Kasumi-1 (cell line): ENCODE measurements around the gene MMP24OS.

Experiments
- DNase-seq, 2 experiments: peaks; one replicate each; lab custom pipeline; 2025; lab: John Stamatoyannopoulos, UW

MMP24OS gene

GRCh38 chr20:35251613-35251940, 26.3 kb downstream of the MMP24OS start:
- DNase-seq = no peak

DNA sequence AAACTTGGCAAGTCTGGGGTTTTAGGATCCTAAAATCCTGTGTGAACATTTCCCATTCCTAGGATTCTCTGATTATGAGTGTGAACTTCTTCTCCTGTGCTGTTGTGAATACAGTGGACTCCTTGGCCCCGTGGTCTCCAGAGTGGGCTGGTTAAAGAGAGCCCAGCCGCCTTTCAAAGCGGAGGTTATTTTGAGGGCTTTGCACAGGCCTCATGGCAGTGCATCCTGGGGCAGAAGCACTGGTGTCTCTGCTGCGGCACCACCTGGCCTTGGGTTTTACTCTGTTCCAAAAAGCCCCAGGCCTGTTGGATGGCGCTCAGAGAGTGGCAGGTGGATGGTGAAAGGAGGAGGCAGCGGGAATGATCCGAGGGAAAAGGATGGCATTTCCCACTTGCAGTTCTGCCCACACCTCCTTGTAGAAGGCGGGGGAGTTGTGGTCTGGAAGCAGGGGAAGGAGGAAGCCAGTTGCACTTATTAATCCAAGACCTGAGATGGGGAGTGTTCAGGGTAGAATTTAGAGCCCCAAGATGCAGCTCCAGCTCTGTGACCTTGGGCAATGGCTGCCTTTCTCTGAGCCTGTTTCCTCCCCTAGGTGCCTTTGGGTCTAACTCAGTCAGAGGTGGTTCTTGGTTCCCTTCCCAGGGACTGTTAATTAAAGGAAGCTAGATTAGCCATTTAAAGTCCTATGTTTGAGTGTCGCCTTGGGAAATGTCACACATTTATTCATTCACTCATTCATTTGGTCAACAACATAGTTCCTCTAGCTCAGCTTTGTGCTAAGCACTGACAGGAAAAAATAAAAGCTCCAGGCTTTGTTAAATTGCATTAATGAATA, 29.1 kb downstream of the MMP24OS start:
- DNase-seq = peak; percentile 34 to 64

DNA sequence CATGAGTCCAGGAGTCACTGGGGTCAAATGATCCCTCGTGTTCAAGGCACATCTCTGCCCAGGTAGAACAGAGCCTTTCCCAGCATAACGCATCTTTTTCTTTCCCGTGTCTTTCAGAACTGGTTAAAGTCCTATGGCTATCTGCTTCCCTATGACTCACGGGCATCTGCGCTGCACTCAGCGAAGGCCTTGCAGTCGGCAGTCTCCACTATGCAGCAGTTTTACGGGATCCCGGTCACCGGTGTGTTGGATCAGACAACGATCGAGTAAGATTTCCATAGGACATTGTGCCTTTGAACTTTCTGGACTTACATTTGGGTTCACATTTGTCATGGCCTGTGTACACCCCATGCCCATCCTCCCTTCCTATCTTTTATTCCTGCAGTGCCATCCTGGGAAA, 31.2 kb downstream of the MMP24OS start:
- no peak for DNase-seq

DNA sequence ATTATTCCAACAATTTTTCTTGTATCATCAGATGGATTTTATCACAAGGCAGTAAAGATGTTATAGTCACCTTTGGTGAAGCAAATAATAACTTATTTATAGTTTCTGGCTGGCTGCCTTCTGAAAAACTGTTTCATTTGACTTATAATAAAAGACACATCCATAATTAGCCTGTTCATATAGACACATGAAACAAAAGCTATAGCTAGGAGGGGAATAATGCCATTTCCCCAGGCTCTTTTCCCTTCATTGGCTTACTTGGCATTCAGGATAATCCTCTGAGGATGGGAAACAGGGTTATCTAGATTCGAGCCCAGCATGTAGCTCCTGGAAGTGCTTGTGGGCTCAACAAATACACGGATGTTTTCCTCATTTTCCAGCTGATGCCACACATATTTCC, 33.9 kb downstream of the MMP24OS start:
- DNase-seq = no peak

GRCh38 chr20:35243317-35243716, 34.6 kb downstream of the MMP24OS start:
- DNase-seq = no peak

DNA sequence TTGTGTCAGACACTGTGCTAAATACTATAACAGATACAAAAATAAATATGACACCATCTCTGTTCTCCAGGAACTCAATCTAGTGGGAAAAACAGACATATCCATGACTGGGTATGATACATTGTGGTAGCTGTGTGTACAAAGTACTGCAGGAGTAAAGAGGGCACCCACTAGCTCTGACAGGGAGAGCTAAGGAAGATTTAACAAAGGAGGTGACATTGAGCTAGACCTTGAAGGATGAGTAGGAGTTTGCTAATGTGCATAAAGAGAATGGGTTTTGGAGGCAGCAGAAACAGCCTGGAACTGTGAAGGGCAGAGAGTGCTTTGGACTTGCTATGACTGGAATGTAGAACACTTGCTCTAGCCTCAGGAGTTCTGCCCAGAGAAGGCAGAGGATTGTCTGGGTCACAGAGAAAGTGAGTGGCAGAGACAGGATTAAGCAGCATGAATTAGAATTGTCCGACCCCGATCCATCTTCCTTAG, 37.1 kb downstream of the MMP24OS start:
- no peak for DNase-seq

DNA sequence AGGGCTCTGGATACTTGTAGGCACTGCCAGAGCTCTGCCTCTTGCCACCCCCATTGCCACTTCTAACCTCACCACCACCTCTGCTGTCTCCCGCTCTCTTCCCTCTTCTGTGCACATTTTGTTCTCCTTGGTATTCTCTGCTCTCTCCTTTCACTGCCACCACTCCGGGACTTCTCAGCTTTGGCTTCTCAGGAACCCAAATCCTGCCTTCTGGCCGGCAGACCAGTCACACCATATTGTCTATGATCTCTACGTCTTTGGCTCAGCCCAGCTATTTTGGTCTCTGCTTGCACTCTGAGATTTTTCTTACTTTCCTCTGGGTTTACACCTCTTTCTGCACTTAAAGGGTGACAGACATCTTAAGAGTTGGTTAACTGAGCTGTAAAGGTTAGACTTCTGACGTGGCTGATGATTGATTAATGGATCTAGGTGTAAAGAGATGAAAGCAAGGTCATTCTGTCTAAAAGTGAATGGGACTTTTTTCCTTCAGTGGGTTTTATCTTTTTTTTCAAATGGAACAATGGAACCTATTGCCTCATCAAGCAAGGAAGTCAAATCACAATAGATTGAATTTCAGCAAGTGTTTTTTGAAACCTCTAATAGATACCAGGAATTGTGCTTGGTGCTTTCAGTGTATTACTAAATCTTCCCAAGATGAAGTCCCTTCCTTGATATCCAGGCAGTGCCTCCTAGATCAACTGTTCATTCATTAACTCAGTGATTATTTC, 37.7 kb downstream of the MMP24OS start:
- no peak for DNase-seq

DNA sequence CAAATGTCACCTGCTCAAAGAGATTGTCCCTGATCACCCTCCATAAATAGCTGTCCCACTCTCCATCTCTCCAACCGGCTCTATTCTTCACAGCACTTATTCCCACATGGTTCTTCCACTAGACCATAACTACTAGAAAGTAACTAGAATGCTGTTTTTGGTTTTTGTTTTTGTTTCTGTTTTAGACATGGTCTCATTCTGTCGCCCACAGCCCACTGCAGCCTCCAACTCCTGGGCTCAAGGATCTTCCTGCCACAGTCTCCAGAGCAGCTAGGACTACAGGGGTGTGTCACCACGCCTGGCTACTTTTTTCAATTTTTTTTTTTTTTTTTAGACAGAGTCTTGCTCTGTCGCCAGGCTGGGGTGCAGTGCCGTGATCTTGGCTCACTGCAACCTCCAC, 39.2 kb downstream of the MMP24OS start:
- no peak for DNase-seq

- peak; percentile 99 to 100 for DNase-seq
These were observed 39.8 kb downstream of the MMP24OS start for GRCh38 chr20:35238170-35238569.

- no peak for DNase-seq
These were observed 40.4 kb downstream of the MMP24OS start for GRCh38 chr20:35237486-35237885.

- no peak for DNase-seq
These were observed 42.0 kb downstream of the MMP24OS start for GRCh38 chr20:35235881-35236280.

- no peak for DNase-seq
These were observed 45.3 kb downstream of the MMP24OS start for GRCh38 chr20:35232575-35232974.

- peak; percentile 42 to 55 for DNase-seq
These were observed 50.8 kb downstream of the MMP24OS start for GRCh38 chr20:35226884-35227681.
